GM21529 (cell line): Measurements from ENCODE around the gene MBTPS1.

ENCODE experiments used
- ATAC-seq: cut with Tn5 transposase; IDR thresholded peaks from one replicate; pipeline ENCODE4 v1.9.1; 2021; ENCODE audit not compliant: unreplicated experiment

The MBTPS1 gene

DNA sequence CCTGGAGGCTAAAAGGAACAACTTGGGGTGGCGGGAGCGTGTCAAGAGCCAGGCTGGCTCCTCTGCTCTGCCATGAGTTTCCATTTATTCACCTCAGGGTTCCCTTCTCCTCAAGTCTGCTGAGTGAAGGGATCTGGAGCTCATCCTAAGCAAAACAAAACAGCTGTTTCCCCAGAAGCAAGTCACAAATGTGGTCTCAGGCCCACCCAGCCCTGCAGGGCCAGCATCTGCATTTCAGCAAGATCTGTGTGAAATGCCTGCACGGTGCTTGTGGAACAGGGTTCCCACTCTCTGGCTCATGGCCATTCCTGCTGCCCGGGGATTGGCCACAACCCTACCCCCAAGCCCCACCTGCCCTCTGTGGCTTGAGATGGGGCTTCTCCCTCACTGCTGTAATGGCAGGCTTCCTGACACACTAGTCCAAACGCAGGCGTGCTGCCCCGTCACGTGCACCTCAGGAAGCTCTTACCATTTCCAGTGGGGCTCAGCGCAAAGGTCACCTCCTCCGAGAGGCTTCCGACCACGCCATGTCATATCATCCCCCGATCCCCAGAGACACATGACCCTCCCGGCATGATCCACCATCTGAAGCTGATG, 76.4 kb downstream of the MBTPS1 start:
- no peak for ATAC-seq

DNA sequence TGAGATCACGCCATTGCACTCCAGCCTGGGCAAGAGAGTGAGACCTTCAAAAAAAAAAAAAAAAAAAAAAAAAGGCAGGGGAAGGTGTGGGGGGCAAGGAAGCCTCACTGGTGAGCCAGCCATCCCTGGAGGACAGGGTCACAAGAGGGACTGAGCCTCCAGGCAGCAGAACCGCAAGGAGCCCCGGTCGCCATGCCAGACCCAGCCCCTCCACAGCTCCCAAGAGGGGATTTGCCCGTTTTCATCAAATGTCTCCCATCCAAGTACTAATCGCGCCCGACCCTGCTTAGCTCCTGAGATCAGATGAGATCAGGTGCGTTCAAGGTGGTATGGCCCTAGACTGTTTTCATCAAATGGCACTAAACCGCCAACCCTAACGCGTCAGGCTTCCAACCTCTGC, 77.0 kb downstream of the MBTPS1 start:
- ATAC-seq = no peak

DNA sequence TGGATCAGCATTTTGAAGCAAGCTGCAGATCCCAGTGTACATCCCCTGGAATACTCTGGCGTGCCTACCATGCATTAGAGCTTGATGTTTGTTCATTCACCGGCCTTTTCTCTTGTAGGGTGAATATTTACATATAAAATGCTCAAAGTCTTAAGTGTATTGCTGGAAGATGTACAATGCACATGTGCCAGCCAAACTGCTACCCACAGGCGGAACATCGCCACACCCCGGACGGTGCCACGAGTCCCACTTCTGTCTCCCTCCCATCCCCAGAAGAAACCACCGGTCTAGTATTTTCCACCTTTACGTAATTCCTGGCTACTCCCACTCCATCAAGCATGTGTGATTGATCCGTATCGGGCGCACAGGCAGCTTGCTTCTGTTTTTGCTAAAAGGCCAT, 78.3 kb downstream of the MBTPS1 start:
- ATAC-seq = no peak

DNA sequence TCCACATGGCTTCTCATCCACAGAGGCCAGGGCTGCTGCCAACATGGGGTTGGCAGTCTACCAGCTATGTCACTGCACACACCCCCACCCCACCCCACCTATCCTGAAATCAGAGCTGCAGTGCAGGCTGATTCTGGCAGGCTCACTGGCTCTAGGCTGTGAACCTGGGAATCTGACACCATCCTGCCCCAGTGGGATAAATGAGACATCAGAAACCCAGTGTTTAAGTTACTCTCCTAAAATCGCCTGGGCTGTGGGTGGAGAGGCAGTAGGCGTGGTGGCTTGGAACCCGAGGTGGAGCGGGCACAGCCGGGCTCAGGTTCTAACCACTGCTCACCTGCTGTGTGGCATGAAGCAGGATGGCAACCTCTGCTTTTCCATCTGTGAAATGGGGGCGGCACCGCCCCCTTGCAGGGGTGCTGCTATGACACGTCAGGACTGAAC, 79.7 kb downstream of the MBTPS1 start:
- ATAC-seq = no peak

DNA sequence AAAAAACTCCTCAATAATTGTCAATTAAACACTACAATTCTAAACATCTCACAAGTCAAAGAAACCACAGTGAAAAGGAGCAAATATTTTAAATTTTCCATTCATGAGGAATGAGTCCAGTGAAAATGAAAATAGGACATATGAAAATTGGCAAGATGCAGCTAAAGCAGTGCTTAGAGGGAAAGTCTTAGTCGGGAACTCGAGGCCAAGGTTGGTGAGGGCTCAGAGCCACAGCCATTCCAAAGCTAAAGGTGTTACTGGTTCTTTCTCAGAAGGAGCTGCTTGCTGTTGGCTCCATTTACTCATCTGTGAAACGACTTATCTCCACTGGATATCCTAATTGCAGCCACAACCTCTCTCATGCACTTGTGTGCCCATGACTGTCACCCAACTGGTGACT, 80.6 kb downstream of the MBTPS1 start:
- no peak for ATAC-seq

DNA sequence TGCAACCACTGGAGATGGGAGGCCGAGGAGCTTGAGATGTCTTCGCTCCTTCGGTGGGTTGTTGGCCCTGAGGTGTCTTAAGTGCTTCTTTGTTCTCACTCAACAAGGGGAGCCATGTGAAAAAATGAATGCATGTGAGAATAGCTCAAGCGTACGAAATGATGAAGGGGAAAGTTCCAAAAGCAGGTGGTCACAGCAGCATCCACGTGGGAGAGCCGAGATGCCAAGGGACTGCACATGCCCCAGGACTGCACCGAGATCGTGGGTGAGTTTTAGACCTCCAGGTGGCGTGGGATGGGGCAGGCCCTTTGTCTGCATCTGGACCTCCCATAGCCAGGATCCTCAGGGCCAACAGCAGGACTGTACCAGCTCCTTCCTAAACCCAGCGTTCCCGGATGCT, 82.2 kb downstream of the MBTPS1 start:
- no peak for ATAC-seq

DNA sequence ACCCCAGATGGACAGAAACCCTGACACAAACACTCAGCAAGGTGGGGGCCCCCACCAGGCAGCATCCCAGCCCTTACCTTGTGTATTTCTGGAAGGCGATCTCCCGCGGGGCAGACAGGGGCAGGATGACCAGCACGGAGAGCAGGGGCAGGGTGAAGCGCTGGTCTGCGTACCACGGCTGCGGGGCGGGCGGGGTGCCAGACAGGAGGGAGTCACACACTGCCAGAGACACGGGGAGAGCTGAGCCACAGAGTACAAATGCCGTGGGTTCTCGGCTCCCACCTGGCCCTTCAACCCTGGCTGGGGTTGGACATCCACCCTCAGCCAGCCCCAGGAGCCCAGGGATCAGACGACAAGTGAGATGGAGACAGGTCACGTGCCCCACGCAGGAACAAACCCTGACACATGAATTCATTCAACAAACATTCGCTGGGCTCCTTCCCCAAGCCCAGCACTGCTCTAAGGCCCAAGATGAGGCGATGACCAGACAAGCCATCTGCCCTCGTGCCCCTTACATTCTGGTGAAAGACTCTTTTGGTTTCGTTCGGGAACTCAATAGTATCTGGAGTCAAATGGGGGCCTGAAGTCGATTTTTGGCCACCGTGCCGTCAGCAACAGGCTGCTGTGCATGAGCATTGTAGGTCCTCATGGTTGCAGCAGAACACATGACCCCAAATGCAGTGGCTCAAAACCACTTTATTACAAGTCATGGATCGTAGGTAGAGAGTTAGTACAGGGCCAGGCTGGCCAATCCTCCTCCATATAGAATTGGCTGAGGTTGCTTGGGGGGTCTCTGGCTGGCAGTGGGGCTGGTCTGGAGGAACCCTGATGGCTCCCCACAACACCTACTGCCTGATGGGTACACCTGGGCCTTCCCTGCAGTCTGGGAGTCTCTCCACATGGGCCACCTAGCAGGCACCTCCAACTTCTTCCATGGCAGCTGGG, 83.2 kb downstream of the MBTPS1 start:
- ATAC-seq = no peak

DNA sequence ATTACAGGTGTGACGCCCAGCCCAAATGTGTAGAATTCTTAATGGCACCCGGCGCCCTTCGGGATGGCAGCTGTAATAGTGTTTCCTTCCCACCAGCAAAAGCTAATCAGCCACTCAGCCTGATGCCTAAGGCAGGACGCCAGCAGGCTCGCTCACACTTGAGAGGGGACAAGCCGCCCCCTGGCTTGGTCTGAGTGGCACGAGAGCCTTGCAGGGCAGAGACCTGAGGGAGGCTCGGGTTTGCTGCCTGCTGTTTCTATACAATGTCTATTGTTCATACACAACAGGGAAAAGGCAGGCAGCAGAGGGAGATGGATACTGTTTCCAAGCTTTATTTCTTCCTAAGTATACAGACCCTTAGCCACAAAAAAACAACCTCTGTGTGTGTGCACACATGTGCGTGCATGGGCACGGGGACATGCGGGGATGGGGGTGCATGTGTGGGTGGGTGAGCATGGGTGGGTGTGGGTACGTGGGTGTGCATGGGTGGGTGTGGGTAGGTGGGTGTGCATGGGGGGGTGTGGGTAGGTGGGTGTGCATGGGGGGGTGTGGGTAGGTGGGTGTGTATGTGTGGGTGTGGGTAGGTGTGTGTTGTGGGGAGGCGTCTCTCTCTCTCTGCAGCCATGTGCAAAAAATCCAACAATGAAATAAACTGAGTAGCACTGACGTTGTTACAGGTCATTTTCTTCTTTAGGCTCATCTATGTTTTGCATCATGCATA, 84.1 kb downstream of the MBTPS1 start:
- no peak for ATAC-seq

DNA sequence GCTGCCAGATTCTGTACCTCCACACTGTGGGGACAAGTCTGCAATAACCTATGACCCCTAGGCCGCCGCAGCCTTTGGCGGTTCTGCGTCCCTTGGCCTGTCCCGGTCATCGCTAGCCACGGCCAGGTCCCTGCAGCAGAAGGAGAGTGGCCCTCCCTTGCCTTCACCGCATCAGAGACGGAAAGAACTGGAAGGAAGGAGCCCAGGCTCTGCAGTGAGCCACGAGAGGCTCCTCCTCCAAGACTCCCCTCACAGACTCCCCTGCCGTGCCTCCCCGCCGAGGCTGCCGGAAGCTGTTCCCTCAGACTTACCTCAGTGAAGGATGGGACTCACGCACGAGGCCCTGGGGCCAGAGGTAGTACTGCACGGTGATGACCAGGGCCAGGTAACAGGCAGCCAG, 85.2 kb downstream of the MBTPS1 start:
- ATAC-seq = no peak

DNA sequence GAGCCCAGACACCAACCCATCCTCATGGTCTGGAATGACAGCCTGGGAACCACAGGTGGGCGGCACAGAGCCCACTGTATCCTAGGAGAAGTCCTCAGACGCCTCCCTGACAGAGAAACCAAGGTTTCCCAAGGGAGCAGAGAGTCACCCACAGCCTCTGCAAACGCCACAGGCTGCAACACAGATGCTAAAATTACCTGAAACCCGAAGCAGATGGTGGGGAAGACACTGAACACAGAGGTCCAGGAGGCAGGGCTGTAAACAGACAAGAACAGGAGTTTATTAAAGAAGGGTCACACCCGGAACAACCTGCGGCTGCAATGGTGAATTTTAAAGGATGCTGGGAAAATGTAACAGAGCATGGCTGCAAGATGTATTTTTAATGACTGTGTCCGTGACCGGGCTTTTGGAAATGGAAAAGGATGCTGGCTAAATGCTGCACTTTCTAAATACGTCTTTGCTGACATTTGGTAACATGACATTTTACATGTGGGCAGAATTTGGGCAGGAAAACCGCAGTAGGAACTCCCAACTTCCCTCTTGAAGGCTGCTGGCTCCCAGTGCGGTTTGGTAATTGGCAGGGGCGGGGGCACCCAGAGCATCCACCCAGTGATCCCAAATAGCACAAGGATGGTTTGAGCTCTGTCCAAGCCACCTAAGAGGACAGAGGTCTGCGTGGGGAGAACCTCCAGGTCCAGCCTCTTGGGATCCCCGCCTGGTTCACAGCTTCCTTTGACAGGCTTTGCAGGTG, 87.3 kb downstream of the MBTPS1 start:
- no peak for ATAC-seq

DNA sequence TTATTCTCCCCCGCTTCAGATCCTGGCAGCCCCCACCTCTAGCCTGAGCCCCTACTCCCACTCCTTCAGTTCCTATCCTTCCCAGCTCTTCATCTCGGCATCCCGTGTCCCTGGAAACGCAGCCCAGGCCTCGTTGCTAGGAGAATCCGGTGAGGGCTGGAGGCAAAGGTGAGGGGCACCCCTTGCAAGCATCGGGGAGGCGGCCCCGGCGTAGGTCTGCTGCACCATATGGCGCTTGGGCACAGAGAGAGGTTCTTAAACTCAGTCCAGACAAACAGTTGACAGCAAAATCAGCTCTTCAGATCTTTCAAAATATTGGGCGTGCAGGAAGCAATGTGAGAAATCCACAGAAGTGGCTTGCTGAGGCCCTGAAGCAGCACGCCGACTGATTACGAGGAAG, 89.1 kb downstream of the MBTPS1 start:
- ATAC-seq = no peak

DNA sequence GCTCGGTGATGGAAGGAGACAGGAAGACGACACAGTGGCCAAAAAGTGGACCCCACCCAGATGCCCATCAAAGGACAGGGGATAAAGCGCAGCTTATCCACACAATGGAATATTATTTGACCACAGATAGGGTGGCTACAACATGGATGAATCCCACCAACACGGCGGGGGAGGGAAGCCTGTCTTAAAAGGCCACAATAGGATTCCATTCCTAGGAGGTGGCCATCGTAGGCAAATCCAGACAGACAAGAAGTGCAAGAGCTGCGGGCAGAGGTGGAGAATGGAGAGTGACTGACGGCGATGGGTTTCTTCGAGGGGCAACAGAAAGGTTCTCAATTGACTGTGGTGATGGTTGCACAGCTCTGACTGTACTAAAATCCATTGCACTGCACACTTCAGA, 90.1 kb downstream of the MBTPS1 start:
- no peak for ATAC-seq

DNA sequence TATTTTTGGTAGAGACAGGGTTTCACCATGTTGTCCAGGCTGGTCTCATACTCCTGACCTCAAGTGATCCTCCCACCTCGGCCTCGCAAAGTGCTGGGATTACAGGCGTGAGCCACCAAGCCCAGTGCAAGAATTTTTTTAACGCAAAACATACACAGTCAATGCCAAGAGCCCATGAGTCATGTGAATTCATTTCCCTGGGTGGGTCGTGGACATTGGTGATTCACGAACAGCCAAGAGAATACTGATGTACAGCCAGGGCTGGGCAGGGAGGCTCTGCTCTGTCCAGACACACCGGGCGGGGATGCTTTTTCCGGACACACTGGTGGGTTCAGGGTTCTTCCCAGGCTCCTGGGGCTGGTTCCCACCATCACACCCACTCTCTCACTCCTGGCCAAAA, 91.9 kb downstream of the MBTPS1 start:
- ATAC-seq = no peak

DNA sequence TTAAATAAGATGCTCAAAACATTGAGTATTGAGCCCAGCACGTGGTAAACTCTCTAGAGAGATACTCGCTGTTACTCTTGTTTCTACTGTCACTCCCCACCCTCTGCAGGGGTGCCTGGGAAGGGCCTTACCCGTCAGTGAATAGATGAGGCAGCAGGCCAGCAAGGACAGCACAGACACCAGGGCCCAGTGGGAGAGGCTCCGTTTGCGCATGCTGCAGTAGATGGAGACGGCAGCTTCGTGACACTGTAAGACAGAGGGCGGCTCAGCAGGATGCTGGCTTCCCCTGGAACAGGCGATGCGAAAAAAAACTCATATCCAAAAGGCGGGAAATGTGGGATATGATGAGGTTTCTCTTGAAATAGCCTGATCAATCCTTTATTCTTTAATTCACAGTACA, 94.1 kb downstream of the MBTPS1 start:
- ATAC-seq = no peak

DNA sequence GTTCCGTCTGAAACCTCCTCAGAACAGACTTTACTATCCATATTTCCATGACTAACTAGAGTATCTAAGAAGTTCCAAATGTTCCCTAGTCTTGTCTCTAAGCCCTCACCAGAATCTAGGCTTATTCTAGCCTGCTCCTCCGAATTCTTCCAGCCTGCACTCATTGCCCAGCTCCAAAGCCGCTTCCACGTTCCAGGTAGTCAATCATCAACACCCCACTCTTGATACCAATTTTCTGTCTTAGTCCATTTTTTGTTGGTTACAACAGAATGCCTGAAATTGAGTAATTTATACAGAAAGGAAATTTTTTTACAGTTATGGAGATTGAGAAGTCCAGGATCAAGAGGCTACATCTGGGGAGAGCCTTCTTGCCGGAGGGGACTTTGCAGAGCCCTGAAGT, 95.3 kb downstream of the MBTPS1 start:
- ATAC-seq = no peak

DNA sequence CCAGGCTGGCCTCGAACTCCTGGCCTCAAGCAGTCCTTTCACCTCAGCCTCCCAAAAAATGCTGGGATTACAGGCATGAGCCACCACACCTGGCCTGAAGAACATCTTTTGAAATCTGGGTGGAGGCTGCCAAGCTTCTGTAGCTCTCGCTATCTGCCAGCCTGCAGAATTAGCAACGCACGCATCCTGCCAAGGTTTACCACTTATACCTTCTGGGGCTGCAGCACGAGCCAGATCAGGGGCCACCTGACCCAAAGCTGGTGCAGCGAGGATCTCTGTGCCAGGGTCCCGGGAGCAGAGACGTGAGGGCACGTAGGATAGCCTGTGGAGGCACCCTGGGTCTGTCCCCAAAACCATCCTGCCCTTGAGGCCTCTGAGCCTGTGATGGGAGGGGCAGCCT, 96.4 kb downstream of the MBTPS1 start:
- ATAC-seq = no peak

DNA sequence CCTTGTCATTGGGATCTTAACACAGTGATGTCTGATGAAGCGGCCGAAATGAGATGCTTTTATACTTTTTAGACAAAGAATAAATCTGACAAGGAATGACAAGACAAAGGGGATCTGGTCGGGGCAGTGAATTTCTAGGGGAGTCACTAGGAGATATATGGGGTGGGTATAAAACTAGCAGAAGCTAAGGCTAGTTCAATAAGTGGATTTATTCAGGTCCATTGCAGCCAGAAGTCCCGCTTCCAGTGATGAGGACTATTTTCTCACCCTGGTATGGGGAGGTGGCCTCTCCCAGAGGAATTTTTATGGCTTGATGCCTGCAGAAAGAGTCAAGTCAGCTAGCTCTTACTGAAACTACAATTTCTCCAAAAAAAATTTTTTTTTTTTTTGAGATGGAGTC, 98.0 kb downstream of the MBTPS1 start:
- ATAC-seq = no peak

DNA sequence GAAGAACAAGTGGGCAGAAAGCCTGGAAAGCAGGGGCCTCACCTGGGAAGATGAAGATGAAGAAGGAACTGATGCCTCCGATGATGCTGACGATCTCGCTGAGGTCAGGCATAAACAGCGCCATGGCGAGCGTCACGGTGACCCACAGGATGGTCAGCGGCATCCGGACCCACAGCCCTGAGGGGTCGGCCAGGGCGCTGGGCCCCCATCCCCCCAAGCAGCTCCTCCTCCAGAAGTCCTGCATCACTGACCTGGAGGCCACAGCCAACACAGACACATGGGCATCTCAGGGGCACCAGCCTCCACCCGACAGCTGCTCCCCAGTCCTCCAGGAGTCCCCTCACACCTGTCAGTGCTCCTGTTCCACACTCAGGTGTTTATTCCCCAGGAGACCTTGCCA, 100.3 kb downstream of the MBTPS1 start:
- ATAC-seq = no peak

DNA sequence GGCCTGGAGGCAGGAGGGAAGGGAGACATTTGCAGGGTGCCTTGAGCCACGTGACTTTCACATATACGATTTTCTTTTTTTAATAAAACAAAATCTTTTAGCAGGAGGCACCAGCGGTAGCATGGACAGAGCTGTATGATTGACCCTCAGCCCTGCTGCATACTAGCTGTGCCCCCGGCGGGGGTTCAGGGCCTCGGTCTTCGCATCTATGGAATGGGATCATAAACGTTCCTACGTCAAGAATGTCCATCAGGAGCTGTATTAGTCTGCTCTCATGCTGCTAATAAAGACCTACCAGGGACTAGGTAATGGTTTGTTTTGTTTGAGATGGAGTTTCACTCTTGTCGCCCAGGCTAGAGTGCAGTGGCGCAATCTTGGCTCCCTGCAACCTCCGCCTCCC, 101.3 kb downstream of the MBTPS1 start:
- ATAC-seq = no peak

DNA sequence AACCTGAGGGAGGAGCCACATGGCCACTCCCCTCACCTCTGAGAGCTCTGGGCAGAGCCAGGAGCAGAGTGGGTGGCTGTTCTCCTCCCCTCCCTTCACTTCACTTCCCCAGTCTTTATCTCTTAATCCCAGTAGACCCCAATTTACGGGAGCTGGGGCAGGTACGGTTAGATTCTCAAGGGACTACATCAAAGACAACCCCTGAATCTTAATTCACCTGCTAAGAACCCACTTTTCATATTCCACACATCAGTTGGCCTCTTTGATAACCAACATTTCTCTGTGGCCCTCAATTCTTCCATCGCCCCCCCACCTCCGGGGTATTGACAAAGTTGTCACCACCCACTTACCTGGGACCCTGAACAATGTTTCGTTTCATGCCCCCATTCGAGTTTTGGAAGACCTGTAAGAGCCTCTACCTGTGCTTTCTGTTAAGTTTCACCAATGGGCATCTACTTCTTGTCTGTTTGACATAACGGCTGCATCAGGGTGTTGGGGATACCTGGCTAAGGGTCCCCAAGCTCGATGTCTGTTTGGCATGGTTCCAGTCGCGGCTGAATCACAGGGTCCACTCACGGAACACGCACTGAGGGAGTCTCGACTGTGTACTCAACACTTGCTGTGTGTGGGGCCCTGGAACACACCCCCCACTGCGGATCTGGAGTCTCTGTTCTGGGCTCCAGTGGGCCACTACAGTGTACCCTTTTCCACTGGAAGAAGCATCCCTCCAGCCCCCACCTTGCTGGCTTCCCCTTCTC, 102.0 kb downstream of the MBTPS1 start:
- ATAC-seq = no peak
